HG03521 (cell line): ENCODE measurements around the gene MLH3.

Source experiments
- ATAC-seq: cut with Tn5 transposase; IDR thresholded peaks from one replicate; pipeline ENCODE4 v1.9.1; 2021; ENCODE audit warnings: mild to moderate bottlenecking, moderate library complexity; ENCODE audit not compliant: unreplicated experiment

MLH3 gene

GRCh38 chr14:74988993-74989392 is 62.3 kb downstream of the MLH3 start:
- ATAC-seq: no peak

GRCh38 chr14:74988131-74988530 is 63.1 kb downstream of the MLH3 start:
- ATAC-seq: no peak

- no peak for ATAC-seq
Measured at GRCh38 chr14:74985806-74986205, 65.5 kb downstream of the MLH3 start.

DNA sequence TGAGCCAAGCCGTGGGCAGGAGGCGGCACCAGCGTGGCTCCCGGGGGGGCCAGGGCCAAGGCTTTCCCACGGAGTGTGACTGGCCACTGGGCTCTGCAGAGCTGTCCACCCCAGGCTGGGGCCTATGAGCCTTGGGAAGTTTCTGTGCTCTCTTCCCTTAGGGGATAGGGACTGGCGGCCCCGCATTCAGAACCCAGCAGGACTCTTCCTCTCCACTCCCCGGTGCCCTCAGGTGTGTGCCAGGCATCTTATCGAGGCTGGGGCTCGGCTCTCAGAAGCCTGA is 66.3 kb downstream of the MLH3 start:
- no peak for ATAC-seq

DNA sequence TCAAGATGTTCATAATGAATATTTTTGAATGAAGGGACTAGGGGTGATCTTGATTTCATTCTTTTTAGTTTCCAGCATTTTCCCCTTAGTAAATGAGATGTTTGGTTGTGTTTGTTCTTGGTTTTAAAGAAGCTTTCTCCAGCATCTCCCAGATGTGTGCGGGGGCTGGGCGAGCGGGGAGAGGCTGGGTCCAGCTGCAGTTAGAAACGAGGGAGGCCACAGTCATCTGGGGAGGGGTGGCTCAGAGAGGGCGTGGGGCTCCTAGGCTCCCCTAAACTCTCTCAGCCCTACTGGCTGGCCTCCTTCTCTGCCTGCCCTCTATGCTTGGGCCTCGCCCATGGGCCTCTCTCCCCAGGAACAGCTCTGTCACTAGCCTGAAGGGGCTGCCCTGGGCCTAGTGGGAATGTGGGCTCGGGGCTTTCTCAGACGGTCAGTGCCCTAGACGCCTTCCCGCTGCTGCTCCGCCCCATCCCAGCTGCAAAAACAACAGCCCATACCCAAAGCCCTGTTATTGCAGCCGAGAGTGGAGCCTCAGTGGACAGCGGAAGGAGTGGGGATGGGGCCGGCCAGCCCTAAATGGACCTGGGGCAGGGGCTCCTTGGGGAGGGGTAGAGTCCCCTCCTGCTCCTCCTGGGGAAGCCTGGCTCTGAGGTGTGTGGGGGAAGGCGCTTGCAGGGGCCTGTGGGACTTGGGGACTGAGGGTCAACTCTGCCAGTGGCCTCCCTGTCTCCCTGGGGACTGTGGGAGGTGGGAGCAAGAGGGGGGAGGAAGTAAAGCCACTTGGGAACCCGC is 66.8 kb downstream of the MLH3 start:
- ATAC-seq: no peak

- no peak for ATAC-seq
Measured at GRCh38 chr14:74983343-74983742, 67.9 kb downstream of the MLH3 start.

DNA sequence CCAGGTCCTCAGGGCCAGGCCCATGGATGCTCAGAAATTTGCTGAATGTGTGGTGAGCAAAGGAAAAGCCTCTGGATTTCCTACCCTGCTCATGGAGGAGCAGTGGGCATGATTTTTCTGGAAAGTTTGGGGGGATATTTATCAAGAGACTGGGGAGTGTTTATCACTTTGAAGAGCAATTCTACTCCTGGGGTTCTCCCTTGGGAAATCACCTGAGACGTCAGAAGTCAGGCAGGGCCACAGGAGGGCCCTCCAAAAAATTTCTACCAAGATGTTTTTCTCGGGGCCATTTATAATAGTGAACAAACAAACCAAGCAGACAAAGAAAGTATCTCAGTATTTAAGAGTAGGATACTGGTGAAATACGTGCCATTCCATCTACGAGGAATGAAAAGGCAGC is 68.6 kb downstream of the MLH3 start:
- ATAC-seq: no peak

DNA sequence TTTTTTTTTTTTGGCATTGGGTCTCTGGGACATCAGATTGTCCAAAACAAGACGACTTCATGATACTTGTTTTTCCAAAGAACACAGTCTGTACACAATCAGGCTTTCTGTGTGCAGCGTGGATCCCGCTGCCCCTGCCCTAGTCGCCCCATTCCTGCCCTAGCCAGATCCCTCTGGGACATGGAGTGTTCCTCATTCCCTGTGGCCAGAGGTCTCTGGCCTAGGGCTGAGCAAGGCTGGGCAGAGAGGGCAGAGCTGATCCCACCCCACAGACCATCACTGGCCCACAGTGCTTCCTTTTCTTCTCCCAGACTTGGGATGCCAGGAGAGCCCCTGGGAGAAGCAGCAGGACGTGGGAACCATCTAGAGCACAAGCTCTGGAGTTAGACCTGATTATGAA is 69.4 kb downstream of the MLH3 start:
- ATAC-seq: no peak

DNA sequence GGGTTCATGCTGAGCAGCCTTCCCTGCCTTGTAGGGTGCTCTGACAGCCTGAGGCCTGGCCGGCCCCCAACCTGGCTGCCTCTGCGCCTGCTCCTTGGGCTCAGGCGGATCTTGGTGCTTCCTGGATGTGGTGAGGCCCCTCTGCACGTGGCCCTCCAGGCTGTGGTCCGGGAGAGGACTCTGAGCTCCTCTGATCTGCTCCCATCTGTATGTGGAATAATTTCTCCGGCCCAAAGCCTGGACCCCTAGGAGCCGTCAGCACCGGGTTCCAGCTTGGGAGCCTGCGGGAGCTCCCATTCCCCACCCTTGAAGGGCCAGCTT is 69.8 kb downstream of the MLH3 start:
- no peak for ATAC-seq

- no peak for ATAC-seq
Measured at GRCh38 chr14:74980731-74981461, 70.4 kb downstream of the MLH3 start.

DNA sequence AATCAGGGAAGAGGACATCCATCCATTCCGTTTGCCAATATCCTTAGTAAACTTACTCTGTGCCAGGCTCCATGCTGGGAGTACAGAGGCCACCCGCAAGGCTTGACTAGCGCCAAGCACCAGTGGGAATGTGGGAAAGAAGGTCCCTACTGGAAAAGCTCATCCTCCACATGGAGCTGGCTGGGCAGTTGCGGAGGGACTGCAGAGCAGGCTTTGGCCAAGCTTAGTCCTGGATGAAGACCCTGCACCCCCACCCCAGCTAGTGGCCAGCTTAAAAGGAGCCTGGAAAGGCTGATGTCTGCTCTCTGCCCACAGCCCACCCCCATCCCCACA is 70.9 kb downstream of the MLH3 start:
- no peak for ATAC-seq

DNA sequence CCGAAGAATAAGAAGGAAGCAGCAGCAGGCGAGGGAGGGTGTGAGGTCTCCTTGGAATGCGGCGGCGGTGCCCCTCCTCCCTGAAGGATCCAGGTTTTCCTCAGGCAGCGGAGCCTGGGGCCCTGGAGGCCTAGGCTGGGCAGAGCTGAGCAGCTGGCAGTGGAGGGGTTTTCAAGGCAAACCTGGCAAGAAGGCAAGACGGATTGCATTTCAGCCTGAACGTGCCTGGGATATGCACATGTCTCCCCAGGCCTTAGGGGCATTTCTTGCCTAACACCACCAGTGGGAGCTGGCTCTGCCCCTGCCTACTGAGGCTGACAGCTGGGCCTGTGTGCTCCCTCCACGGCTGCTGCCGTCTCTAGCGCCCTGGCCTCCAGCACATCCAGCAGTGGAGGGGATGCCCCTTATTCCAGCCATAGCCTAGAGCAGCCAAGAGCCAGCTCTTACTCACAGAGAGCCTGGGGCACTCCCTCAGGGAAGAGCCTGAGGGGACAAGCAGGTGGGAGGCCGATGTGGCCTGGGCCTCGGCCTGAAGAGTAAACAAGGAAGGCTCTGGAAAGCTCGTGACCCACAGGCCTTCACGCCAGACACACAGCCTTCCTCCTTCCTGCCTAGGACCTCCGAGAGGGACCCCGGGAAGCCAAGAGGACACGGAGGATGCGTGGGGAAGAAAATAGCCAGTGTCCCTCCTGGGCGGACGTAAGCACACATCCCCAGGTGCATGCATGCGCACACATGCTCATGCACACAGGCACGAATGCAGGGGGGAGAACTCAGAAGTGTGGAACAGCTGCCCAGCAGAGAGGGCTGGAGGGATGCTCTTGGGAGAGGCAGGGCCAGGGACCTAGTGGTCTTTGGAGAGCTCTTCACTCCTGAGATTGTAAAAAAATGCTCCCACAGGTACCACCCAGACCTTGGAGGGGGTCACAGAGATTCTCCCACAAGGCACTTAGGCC is 71.5 kb downstream of the MLH3 start:
- no peak for ATAC-seq

DNA sequence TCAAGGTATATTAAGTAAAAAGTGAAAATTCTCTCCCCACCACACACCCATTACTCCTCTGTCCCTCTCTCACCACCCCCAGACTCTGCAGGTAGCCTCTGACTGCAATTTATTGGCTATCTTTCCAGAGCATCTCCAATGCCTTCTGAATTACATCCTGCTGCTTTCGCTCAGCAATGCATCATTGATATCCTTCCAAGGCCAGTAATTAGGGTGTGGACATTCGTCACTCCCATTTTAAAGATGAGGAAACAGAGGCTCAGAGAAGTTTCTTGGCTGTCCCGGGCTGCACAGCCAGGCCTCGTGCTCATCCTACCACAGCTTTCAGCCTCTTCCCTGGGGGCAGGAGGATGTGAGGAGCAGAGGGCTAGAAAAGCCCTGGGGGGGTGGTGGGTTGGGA is 72.2 kb downstream of the MLH3 start:
- no peak for ATAC-seq

GRCh38 chr14:74978416-74978947 is 72.8 kb downstream of the MLH3 start:
- no peak for ATAC-seq

- no peak for ATAC-seq
Measured at GRCh38 chr14:74977901-74978385, 73.3 kb downstream of the MLH3 start.

- ATAC-seq: no peak
Measured at GRCh38 chr14:74977164-74977900, 73.9 kb downstream of the MLH3 start.

GRCh38 chr14:74976264-74977113 is 74.8 kb downstream of the MLH3 start:
- no peak for ATAC-seq

DNA sequence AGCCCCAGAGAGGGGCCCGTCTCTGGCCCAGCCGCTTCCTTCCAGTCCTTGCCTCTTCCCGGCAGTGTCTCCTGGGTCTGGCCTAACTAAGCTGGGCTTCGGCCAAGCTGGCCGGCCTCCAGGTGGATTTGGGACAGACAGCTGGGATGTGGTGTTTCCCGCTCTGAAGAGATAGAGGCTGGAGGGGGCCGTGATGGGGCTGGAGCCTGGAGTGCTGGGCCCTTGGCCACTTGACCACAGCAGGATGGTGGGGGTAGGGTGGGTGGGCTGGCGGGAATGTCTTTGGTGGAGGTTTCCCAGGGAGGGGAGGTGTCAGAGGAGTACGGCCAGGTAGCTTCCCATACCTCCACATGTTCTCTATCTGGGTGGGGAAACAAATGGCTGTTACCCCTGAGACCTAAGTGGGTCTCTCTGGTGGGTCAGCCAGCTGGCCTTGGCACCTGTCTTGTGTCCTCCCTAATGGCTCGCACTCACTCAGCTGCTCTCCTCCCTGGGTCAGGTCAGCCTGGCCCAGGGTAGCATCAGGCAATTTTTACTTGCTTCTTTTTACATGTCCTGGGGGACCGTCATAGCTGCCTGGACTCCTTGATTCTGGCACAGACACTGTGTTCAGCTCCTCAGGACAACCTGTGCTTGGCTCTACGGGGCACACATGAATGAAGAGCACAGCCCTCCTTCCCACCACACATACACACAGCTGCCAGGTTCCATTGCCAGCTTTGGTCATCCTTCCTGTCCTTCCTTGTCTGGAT is 76.0 kb downstream of the MLH3 start:
- ATAC-seq: no peak
